Hepatocyte (in vitro differentiated cells): ENCODE measurements around the gene KRT6A. TPM values are rescaled to one million over a fixed set of nuclear protein-coding genes. Genes with fewer than 3 reads are reported as not detected.

Source experiments
- DNase-seq: peaks from one replicate; pipeline ENCODE4 v3.0.0-alpha.2; 2016; ENCODE audit warnings: low spot score
- H2AFZ ChIP-seq: fragments of 200-600 bp; sonication (generic); 2 replicates; pipeline ENCODE4 v1.6.0; 2016; ENCODE audit warnings: antibody characterized with exemption, mild to moderate bottlenecking
- H3K27ac ChIP-seq: fragments of 200-600 bp; sonication (generic); 2 replicates; pipeline ENCODE4 v1.5.1; 2016; ENCODE audit warnings: mild to moderate bottlenecking
- H3K27me3 ChIP-seq: fragments of 200-600 bp; sonication (generic); 2 replicates; pipeline ENCODE4 v1.6.1; 2016
- H3K36me3 ChIP-seq: fragments of 200-600 bp; sonication (generic); replicated peaks from 2 replicates; pipeline ENCODE4 v1.5.1; 2016; ENCODE audit warnings: low read depth; ENCODE audit not compliant: insufficient read depth
- H3K4me1 ChIP-seq: fragments of 200-600 bp; sonication (generic); 2 replicates; pipeline ENCODE4 v1.5.1; 2016; ENCODE audit warnings: mild to moderate bottlenecking, moderate library complexity; ENCODE audit not compliant: insufficient read depth
- H3K4me2 ChIP-seq: fragments of 200-600 bp; sonication (generic); 2 replicates; pipeline ENCODE4 v1.6.0; 2016
- H3K4me3 ChIP-seq: fragments of 200-600 bp; sonication (generic); 2 replicates; pipeline ENCODE4 v1.5.1; 2016; ENCODE audit warnings: mild to moderate bottlenecking
- H3K79me2 ChIP-seq: fragments of 200-600 bp; sonication (generic); 2 replicates; pipeline ENCODE4 v1.6.0; 2017; ENCODE audit warnings: mild to moderate bottlenecking
- H3K9me2 ChIP-seq: fragments of 200-600 bp; sonication (generic); replicated peaks from 2 replicates; pipeline ENCODE4 v1.6.0; 2017; ENCODE audit warnings: mild to moderate bottlenecking; ENCODE audit not compliant: insufficient read depth
- H3K9me3 ChIP-seq: fragments of 200-600 bp; sonication (generic); 2 replicates; pipeline ENCODE4 v1.5.1; 2016; ENCODE audit warnings: low read depth, mild to moderate bottlenecking
- H4K20me1 ChIP-seq: fragments of 200-600 bp; sonication (generic); 2 replicates; pipeline ENCODE4 v1.6.0; 2016; ENCODE audit warnings: mild to moderate bottlenecking; ENCODE audit not compliant: insufficient read depth, poor library complexity, severe bottlenecking
- EZH2 ChIP-seq: fragments of 200-600 bp; sonication (generic); IDR thresholded peaks from 2 replicates; pipeline ENCODE4 v1.6.1; 2016; ENCODE audit warnings: antibody characterized with exemption, mild to moderate bottlenecking, borderline replicate concordance
- EZH2phosphoT487 ChIP-seq: fragments of 200-600 bp; sonication (generic); IDR thresholded peaks from one replicate; pipeline ENCODE4 v1.6.1; 2018; ENCODE audit warnings: antibody characterized with exemption, mild to moderate bottlenecking, low read depth, moderate library complexity; ENCODE audit not compliant: unreplicated experiment, severe bottlenecking
- WGBS: methylation state at CpG from one replicate; pipeline ENCODE4 v1.1.6; 2016; ENCODE audit warnings: low lambda C conversion rate; ENCODE audit errors: missing lambda C conversion rate; 5-methylcytosine and 5-hydroxymethylcytosine counted together
- polyA plus RNA-seq: library from polyadenylated mRNA; unstranded; fragments of >200 nt; fragmentation: Nextera tagmentation; extraction: Ambion mirVana; gene quantifications from 2 replicates; pipeline ENCODE4 v1.2.1, GENCODE V29; 2016
- total RNA-seq: library from RNA; depleted of rRNA; stranded (reverse); fragments of >200 nt; gene quantifications from 2 replicates; pipeline ENCODE4 v1.2.3, GENCODE V29; 2014
- TF ChIP-seq, protein P1 (sequence below): fragments of 200-600 bp; sonication (generic); IDR thresholded peaks from 2 replicates; pipeline ENCODE4 v1.5.1; 2016; ENCODE audit warnings: antibody characterized with exemption, mild to moderate bottlenecking; ENCODE audit not compliant: poor library complexity

The KRT6A gene
- total and polyA plus RNA-seq, 2 experiments from 2014 or later: 0.54 to 6.8 TPM

GRCh38 chr12:52497975-52498374, 4.9 kb upstream of the KRT6A start:
- no peak overlapping the region for H2AFZ ChIP-seq
- H3K27ac ChIP-seq: no peak overlapping the region
- H3K27me3 ChIP-seq: no peaks in the 10 kb centered on the region
- 91% methylated on average over 7 of the region's 7 CpGs for WGBS
- no peak overlapping the region for H3K4me2 ChIP-seq
- no peaks in the 10 kb centered on the region for H3K9me3 ChIP-seq
- no peak overlapping the region for H3K4me3 ChIP-seq
- H3K4me1 ChIP-seq: peaks cover 15% of the 10 kb centered on the region
- H3K36me3 ChIP-seq: no peaks in the 10 kb centered on the region
- no peaks in the 10 kb centered on the region for H3K9me2 ChIP-seq
- no peaks in the 10 kb centered on the region for H3K79me2 ChIP-seq
- TF ChIP-seq EZH2 (no peak), EZH2phosphoT487 (no peak)
- TF ChIP-seq, protein P1, sequence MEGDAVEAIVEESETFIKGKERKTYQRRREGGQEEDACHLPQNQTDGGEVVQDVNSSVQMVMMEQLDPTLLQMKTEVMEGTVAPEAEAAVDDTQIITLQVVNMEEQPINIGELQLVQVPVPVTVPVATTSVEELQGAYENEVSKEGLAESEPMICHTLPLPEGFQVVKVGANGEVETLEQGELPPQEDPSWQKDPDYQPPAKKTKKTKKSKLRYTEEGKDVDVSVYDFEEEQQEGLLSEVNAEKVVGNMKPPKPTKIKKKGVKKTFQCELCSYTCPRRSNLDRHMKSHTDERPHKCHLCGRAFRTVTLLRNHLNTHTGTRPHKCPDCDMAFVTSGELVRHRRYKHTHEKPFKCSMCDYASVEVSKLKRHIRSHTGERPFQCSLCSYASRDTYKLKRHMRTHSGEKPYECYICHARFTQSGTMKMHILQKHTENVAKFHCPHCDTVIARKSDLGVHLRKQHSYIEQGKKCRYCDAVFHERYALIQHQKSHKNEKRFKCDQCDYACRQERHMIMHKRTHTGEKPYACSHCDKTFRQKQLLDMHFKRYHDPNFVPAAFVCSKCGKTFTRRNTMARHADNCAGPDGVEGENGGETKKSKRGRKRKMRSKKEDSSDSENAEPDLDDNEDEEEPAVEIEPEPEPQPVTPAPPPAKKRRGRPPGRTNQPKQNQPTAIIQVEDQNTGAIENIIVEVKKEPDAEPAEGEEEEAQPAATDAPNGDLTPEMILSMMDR: no peak
- H4K20me1 ChIP-seq: no peaks in the 10 kb centered on the region
- DNase-seq: no peak

GRCh38 chr12:52496590-52497071, 3.6 kb upstream of the KRT6A start:
- H3K79me2 ChIP-seq: no peaks in the 10 kb centered on the region
- H3K36me3 ChIP-seq: no peaks in the 10 kb centered on the region
- no peaks in the 10 kb centered on the region for H3K9me3 ChIP-seq
- peaks cover 15% of the 10 kb centered on the region for H3K4me1 ChIP-seq
- H3K4me2 ChIP-seq: no peak overlapping the region
- no peaks in the 10 kb centered on the region for H3K9me2 ChIP-seq
- DNase-seq: no peak
- H3K27me3 ChIP-seq: no peaks in the 10 kb centered on the region
- no peak overlapping the region for H3K4me3 ChIP-seq
- H2AFZ ChIP-seq: no peak overlapping the region
- TF ChIP-seq EZH2phosphoT487 (no peak), EZH2 (no peak)
- TF ChIP-seq, protein P1: no peak
- 65% methylated on average over 4 of the region's 4 CpGs for WGBS
- no peaks in the 10 kb centered on the region for H4K20me1 ChIP-seq
- peak overlapping the region; percentile 60 for H3K27ac ChIP-seq

- Histone ChIP-seq H3K27ac (peak overlapping the region; percentile 60), H3K36me3 (no peaks in the 10 kb centered on the region), H3K4me2 (no peak overlapping the region), H3K27me3 (no peaks in the 10 kb centered on the region), H3K4me3 (no peak overlapping the region), H4K20me1 (no peaks in the 10 kb centered on the region), H3K9me2 (no peaks in the 10 kb centered on the region), H3K79me2 (no peaks in the 10 kb centered on the region), H2AFZ (no peak overlapping the region), H3K9me3 (no peaks in the 10 kb centered on the region), H3K4me1 (peaks cover 15% of the 10 kb centered on the region)
- WGBS: 82% methylated on average over 2 of the region's 2 CpGs
- TF ChIP-seq, protein P1: no peak
- TF ChIP-seq EZH2 (no peak), EZH2phosphoT487 (no peak)
- DNase-seq: no peak
These were observed 3.0 kb upstream of the KRT6A start for GRCh38 chr12:52496054-52496453.

DNA sequence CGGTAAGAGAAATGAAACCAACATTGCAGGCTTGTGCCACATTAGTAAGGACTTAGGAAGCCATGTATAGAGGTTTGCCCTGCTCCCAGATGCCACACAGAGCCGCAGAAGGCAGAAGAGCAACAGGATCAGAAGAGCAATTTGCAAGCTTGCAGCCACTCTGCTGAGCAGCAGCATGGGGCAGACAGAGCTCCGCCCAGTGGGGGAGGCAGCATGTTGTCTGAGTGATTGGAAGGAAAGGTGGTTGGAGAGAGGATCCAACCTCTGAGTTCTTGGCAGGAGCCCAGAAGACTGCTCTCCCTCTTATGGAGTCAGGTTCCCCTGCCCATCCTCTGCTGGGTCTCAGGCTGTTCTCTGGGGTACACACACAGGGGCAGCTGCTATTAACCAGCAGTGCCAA, 2.3 kb upstream of the KRT6A start:
- peak; percentile 59 for DNase-seq
- Histone ChIP-seq H3K27me3 (no peaks in the 10 kb centered on the region), H4K20me1 (no peaks in the 10 kb centered on the region), H3K36me3 (no peaks in the 10 kb centered on the region), H3K9me2 (no peaks in the 10 kb centered on the region), H3K9me3 (no peaks in the 10 kb centered on the region), H3K4me3 (no peak overlapping the region), H3K27ac (no peak overlapping the region), H3K4me2 (no peak overlapping the region), H3K4me1 (peaks cover 15% of the 10 kb centered on the region), H2AFZ (no peak overlapping the region), H3K79me2 (no peaks in the 10 kb centered on the region)
- 50% methylated on average over 3 of the region's 3 CpGs for WGBS
- TF ChIP-seq, protein P1: peak; percentile 7
- no peak for TF ChIP-seq EZH2phosphoT487
